ENCODE data around the gene THRB. TPM values are rescaled to one million over a fixed set of nuclear protein-coding genes. Genes with fewer than 3 reads are reported as not detected.

Gene THRB
- polyA plus RNA-seq, 1 of the 3 experiments (the other 2 are of a cell fraction): 0.02 TPM

DNA sequence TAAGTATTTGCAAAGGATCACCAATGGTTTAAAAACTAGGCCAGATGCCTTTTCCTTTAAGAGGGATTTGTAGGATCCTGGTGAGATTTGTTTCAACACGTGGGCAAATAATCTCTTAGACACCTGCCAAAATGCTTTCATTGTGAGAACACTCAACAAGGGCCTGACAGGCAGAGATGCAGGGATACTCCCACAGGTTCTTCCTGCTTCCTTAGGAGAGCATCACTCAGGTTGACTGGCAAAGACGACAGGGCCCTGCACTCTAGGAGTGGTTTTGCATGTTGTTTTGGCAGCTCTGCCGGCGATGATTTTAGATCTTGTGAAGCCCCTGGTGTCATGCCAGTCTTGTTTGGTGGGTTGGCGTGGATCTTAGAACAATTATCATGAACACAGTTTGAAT, 365.1 kb downstream of the THRB start:
- CTCF ChIA-PET: interaction anchor here (1.0 to 1.6 kb wide), 2 partner anchors 17 to 130 kb away, joined by 3 to 4 read pairs; no protein-coding TSS in a partner anchor
- TF ChIP-seq POLR2AphosphoS5 (IDR thresholded peaks at IDR 0.05; ENCODE audit: low read depth, low read length) (no peak), NRF1 (IDR thresholded peaks at IDR 0.05; ENCODE audit: low read depth, low read length) (no peak), EZH2phosphoT487 (IDR thresholded peaks at IDR 0.05; ENCODE audit: borderline replicate concordance, low read depth) (no peak)
- TF ChIP-seq, protein P1, sequence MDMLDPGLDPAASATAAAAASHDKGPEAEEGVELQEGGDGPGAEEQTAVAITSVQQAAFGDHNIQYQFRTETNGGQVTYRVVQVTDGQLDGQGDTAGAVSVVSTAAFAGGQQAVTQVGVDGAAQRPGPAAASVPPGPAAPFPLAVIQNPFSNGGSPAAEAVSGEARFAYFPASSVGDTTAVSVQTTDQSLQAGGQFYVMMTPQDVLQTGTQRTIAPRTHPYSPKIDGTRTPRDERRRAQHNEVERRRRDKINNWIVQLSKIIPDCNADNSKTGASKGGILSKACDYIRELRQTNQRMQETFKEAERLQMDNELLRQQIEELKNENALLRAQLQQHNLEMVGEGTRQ (IDR thresholded peaks at IDR 0.05; ENCODE audit: borderline replicate concordance, low read depth, low read length): no peak
- H3K9me2 ChIP-seq: no peaks in the 10 kb centered on the region
- no peak overlapping the region for H2AFZ ChIP-seq (ENCODE audit: low read depth)
- peaks cover 0 to 6% of the 10 kb centered on the region in 2 experiments; a peak in 3 of 4 replicates for H3K4me1 ChIP-seq (ENCODE audit: control insufficient read depth in 1 of 2, insufficient read depth in 2 of 2, low read depth in 1 of 2, low read length in 1 of 2)
- H3K79me2 ChIP-seq (ENCODE audit: insufficient read depth): no peaks in the 10 kb centered on the region
- POLR2A ChIA-PET: no interaction called here
- no peak overlapping the region for H3K9ac ChIP-seq
- no peak overlapping the region for H3K4me3 ChIP-seq (ENCODE audit: low read depth in 2 of 2, low read length in 1 of 2)
- 95% methylated on average over 5 of the region's 5 CpGs for WGBS (ENCODE audit: low lambda C conversion rate)
- no peaks in the 10 kb centered on the region for H3K9me3 ChIP-seq
- H3F3A ChIP-seq (replicated peaks; ENCODE audit: insufficient read depth): no peaks in the 10 kb centered on the region
- H3K4me2 ChIP-seq: no peak overlapping the region
- H3K27me3 ChIP-seq (ENCODE audit: insufficient read depth): no peaks in the 10 kb centered on the region
- H3K36me3 ChIP-seq (replicated peaks in 1 of 2; ENCODE audit: control insufficient read depth in 1 of 2, insufficient read depth in 2 of 2, low read length in 1 of 2): no peaks in the 10 kb centered on the region
- no peak for DNase-seq
- no peaks in the 10 kb centered on the region for H4K20me1 ChIP-seq (ENCODE audit: insufficient read depth)
- no peak overlapping the region for H3K27ac ChIP-seq (ENCODE audit: low read depth in 2 of 2, low read length in 1 of 2)

DNA sequence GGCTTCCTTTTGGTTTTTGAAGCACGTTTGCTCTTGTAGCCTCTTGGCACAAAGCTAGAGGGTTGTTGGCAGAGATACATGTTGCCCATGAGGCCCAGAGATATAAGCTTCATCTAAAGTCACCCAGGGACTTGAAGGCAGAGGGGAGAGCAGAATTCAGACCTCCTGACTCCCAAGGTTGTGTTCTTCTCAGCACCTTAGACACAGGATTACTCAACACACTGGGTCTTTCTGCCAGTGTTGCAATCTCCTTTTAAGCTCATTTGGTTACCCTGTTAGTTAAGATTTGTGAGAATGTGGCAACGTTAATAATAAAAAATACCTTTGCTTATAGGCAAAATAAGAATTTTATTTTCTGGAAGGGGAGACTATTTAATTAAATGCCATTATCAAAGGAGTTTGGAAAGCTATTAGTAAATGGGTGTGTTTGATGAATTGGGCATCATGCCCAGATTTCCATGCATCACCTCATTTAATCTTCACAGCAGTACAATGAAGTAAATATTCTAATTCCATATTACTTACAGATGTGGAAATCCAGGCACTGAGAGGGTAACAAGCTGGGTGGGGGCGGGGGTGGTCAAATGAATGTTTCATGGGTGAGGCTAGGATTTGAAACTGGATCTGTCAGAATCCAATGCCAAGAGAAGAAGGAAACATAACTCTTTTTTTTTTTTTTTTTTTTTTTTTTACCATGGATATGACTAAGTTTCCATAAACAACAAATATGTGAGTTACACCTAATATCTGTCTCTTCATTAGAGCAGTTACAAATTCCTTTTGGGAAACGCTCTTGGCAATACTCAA, 366.2 kb downstream of the THRB start:
- H3K4me2 ChIP-seq: no peak overlapping the region

More for the DNA sequence above, 366.2 kb downstream of the THRB start:
- ChIA-PET POLR2A (no interaction called here), CTCF (interaction anchor here (1.6 kb wide), 1 partner anchor 129 kb away, joined by 4 read pairs; no protein-coding TSS in a partner anchor)
- Histone ChIP-seq H3K4me3 (ENCODE audit: low read depth in 2 of 2, low read length in 1 of 2) (no peak overlapping the region), H4K20me1 (ENCODE audit: insufficient read depth) (no peaks in the 10 kb centered on the region), H2AFZ (ENCODE audit: low read depth) (no peak overlapping the region), H3K79me2 (ENCODE audit: insufficient read depth) (no peaks in the 10 kb centered on the region), H3K9me3 (no peaks in the 10 kb centered on the region), H3K9me2 (no peaks in the 10 kb centered on the region), H3K36me3 (replicated peaks in 1 of 2; ENCODE audit: control insufficient read depth in 1 of 2, insufficient read depth in 2 of 2, low read length in 1 of 2) (no peaks in the 10 kb centered on the region), H3K9ac (no peak overlapping the region), H3K4me1 (ENCODE audit: control insufficient read depth in 1 of 2, insufficient read depth in 2 of 2, low read depth in 1 of 2, low read length in 1 of 2) (peaks cover under 1 to 6% of the 10 kb centered on the region in 2 experiments), H3K27me3 (ENCODE audit: insufficient read depth) (no peaks in the 10 kb centered on the region), H3K27ac (ENCODE audit: low read depth in 2 of 2, low read length in 1 of 2) (no peak overlapping the region; a peak in 1 of 4 replicates), H3F3A (replicated peaks; ENCODE audit: insufficient read depth) (no peaks in the 10 kb centered on the region)
- 61% methylated on average over 4 of the region's 4 CpGs for WGBS (ENCODE audit: low lambda C conversion rate)
- TF ChIP-seq, protein P2, sequence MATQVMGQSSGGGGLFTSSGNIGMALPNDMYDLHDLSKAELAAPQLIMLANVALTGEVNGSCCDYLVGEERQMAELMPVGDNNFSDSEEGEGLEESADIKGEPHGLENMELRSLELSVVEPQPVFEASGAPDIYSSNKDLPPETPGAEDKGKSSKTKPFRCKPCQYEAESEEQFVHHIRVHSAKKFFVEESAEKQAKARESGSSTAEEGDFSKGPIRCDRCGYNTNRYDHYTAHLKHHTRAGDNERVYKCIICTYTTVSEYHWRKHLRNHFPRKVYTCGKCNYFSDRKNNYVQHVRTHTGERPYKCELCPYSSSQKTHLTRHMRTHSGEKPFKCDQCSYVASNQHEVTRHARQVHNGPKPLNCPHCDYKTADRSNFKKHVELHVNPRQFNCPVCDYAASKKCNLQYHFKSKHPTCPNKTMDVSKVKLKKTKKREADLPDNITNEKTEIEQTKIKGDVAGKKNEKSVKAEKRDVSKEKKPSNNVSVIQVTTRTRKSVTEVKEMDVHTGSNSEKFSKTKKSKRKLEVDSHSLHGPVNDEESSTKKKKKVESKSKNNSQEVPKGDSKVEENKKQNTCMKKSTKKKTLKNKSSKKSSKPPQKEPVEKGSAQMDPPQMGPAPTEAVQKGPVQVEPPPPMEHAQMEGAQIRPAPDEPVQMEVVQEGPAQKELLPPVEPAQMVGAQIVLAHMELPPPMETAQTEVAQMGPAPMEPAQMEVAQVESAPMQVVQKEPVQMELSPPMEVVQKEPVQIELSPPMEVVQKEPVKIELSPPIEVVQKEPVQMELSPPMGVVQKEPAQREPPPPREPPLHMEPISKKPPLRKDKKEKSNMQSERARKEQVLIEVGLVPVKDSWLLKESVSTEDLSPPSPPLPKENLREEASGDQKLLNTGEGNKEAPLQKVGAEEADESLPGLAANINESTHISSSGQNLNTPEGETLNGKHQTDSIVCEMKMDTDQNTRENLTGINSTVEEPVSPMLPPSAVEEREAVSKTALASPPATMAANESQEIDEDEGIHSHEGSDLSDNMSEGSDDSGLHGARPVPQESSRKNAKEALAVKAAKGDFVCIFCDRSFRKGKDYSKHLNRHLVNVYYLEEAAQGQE (IDR thresholded peaks at IDR 0.05; ENCODE audit: low read depth, low read length): no peak
- TF ChIP-seq NFIC (IDR thresholded peaks at IDR 0.05; ENCODE audit: borderline replicate concordance): peak; percentile 41; the same call in 1 of the 2 replicates
- TF ChIP-seq, protein P3, sequence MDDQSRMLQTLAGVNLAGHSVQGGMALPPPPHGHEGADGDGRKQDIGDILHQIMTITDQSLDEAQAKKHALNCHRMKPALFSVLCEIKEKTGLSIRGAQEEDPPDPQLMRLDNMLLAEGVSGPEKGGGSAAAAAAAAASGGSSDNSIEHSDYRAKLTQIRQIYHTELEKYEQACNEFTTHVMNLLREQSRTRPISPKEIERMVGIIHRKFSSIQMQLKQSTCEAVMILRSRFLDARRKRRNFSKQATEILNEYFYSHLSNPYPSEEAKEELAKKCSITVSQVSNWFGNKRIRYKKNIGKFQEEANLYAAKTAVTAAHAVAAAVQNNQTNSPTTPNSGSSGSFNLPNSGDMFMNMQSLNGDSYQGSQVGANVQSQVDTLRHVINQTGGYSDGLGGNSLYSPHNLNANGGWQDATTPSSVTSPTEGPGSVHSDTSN (IDR thresholded peaks at IDR 0.05): no peak
- peak; percentile 66 for TF ChIP-seq TCF12 (IDR thresholded peaks at IDR 0.05)
- no peak for TF ChIP-seq TAF1 (IDR thresholded peaks at IDR 0.05; ENCODE audit: borderline replicate concordance, low read depth, low read length)
- no peak for TF ChIP-seq RCOR1 (IDR thresholded peaks at IDR 0.05; ENCODE audit: low read length)
- TF ChIP-seq, protein P1 (IDR thresholded peaks at IDR 0.05; ENCODE audit: borderline replicate concordance, low read depth, low read length): no peak
- TF ChIP-seq, protein P4, sequence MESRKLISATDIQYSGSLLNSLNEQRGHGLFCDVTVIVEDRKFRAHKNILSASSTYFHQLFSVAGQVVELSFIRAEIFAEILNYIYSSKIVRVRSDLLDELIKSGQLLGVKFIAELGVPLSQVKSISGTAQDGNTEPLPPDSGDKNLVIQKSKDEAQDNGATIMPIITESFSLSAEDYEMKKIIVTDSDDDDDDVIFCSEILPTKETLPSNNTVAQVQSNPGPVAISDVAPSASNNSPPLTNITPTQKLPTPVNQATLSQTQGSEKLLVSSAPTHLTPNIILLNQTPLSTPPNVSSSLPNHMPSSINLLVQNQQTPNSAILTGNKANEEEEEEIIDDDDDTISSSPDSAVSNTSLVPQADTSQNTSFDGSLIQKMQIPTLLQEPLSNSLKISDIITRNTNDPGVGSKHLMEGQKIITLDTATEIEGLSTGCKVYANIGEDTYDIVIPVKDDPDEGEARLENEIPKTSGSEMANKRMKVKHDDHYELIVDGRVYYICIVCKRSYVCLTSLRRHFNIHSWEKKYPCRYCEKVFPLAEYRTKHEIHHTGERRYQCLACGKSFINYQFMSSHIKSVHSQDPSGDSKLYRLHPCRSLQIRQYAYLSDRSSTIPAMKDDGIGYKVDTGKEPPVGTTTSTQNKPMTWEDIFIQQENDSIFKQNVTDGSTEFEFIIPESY (IDR thresholded peaks at IDR 0.05; ENCODE audit: borderline replicate concordance, low read depth): no peak
- peak in 1 of 2 experiments; percentile 29; a peak in 1 of 4 replicates for TF ChIP-seq EP300 (IDR thresholded peaks at IDR 0.05; ENCODE audit: borderline replicate concordance in 1 of 2, low read depth in 1 of 2, low read length in 1 of 2)
- no peak for TF ChIP-seq CHD2 (IDR thresholded peaks at IDR 0.05; ENCODE audit: low read length, partially characterized antibody)
- TF ChIP-seq MXI1 (IDR thresholded peaks at IDR 0.05; ENCODE audit: low read depth, low read length): no peak
- DNase-seq: no peak
